Measurements from ENCODE around the gene MEX3D. TPM values are rescaled to one million over a fixed set of nuclear protein-coding genes. Genes with fewer than 3 reads are reported as not detected.
"Not testable (repeated sequence)": the region's sequence is repeated elsewhere in the genome, so short reads cannot be mapped to it uniquely, and the experiment has no call there.

MEX3D gene
- polyA plus RNA-seq, 1 donor (not counting 4 experiments of a cell fraction or from before 2014, with no cell fraction given) = 3.9 TPM

- Histone ChIP-seq H2AFZ (ENCODE audit: control insufficient read depth, low read length) (no peak overlapping the region), H3K9me3 (ENCODE audit: control insufficient read depth, low read depth, low read length) (no peaks in the 10 kb centered on the region), H3K27me3 (ENCODE audit: control insufficient read depth, extremely low read depth, insufficient read depth, low read length) (no peaks in the 10 kb centered on the region), H4K20me1 (ENCODE audit: control insufficient read depth, extremely low read depth, insufficient read depth, low read length) (no peaks in the 10 kb centered on the region), H3K9ac (ENCODE audit: control insufficient read depth, extremely low read depth, insufficient read depth, low read length) (no peak overlapping the region), H3K27ac (ENCODE audit: control insufficient read depth, insufficient read depth, low read length) (no peak overlapping the region), H3K79me2 (ENCODE audit: control insufficient read depth, insufficient read depth, low read length) (no peaks in the 10 kb centered on the region), H3K4me2 (ENCODE audit: control insufficient read depth, extremely low read depth, insufficient read depth, low read depth, low read length) (no peak overlapping the region), H3K9me1 (ENCODE audit: control insufficient read depth, extremely low read depth, insufficient read depth, low read length) (no peaks in the 10 kb centered on the region), H3K4me3 (ENCODE audit: control insufficient read depth in 2 of 3, extremely low read depth in 1 of 3, insufficient read depth in 2 of 3, low read depth in 1 of 3, low read length in 3 of 3) (no peak overlapping the region), H3K36me3 (ENCODE audit: control insufficient read depth in 2 of 2, extremely low read depth in 1 of 2, insufficient read depth in 2 of 2, low read length in 2 of 2) (no peaks in the 10 kb centered on the region), H3K4me1 (ENCODE audit: control insufficient read depth, extremely low read depth, insufficient read depth, low read length) (no peaks in the 10 kb centered on the region)
- FAIRE-seq = no peak
- DNase-seq (ENCODE audit: low read depth, low spot score) = no peak
- TF ChIP-seq CTCF (optimal IDR thresholded peaks at IDR 0.05 in 1 of 3, IDR thresholded peaks at IDR 0.05 in 1 of 3, conservative IDR thresholded peaks at IDR 0.05 in 1 of 3; ENCODE audit: extremely low read depth in 1 of 3, insufficient read depth in 2 of 3, low read length in 3 of 3) (no peak), EZH2 (IDR thresholded peaks at IDR 0.05; ENCODE audit: low read length) (no peak)
- dilution Hi-C loops (cut with MboI; ENCODE audit: extremely low pct_ligation_motif_present, low sequenced_read_pairs) = no loop called here
Measured at GRCh38 chr19:1532003-1532402, 36.1 kb downstream of the MEX3D start.

GRCh38 chr19:1531587-1531986 lies 36.5 kb downstream of the MEX3D start:
- FAIRE-seq (no peak), DNase-seq (ENCODE audit: low read depth, low spot score) (no peak)
- TF ChIP-seq EZH2 (IDR thresholded peaks at IDR 0.05; ENCODE audit: low read length) (no peak), CTCF (optimal IDR thresholded peaks at IDR 0.05 in 1 of 3, IDR thresholded peaks at IDR 0.05 in 1 of 3, conservative IDR thresholded peaks at IDR 0.05 in 1 of 3; ENCODE audit: extremely low read depth in 1 of 3, insufficient read depth in 2 of 3, low read length in 3 of 3) (no peak)
- Histone ChIP-seq H3K79me2 (ENCODE audit: control insufficient read depth, insufficient read depth, low read length) (no peaks in the 10 kb centered on the region), H3K27me3 (ENCODE audit: control insufficient read depth, extremely low read depth, insufficient read depth, low read length) (no peaks in the 10 kb centered on the region), H3K4me2 (ENCODE audit: control insufficient read depth, extremely low read depth, insufficient read depth, low read depth, low read length) (no peak overlapping the region), H2AFZ (ENCODE audit: control insufficient read depth, low read length) (no peak overlapping the region), H3K27ac (ENCODE audit: control insufficient read depth, insufficient read depth, low read length) (no peak overlapping the region), H3K4me1 (ENCODE audit: control insufficient read depth, extremely low read depth, insufficient read depth, low read length) (no peaks in the 10 kb centered on the region), H3K36me3 (ENCODE audit: control insufficient read depth in 2 of 2, extremely low read depth in 1 of 2, insufficient read depth in 2 of 2, low read length in 2 of 2) (no peaks in the 10 kb centered on the region), H4K20me1 (ENCODE audit: control insufficient read depth, extremely low read depth, insufficient read depth, low read length) (no peaks in the 10 kb centered on the region), H3K9me3 (ENCODE audit: control insufficient read depth, low read depth, low read length) (no peaks in the 10 kb centered on the region), H3K9ac (ENCODE audit: control insufficient read depth, extremely low read depth, insufficient read depth, low read length) (no peak overlapping the region), H3K4me3 (ENCODE audit: control insufficient read depth in 2 of 3, extremely low read depth in 1 of 3, insufficient read depth in 2 of 3, low read depth in 1 of 3, low read length in 3 of 3) (no peak overlapping the region), H3K9me1 (ENCODE audit: control insufficient read depth, extremely low read depth, insufficient read depth, low read length) (no peaks in the 10 kb centered on the region)
- dilution Hi-C loops (cut with MboI; ENCODE audit: extremely low pct_ligation_motif_present, low sequenced_read_pairs) = no loop called here

- H3K27ac ChIP-seq (ENCODE audit: control insufficient read depth, insufficient read depth, low read length); H3K4me1 ChIP-seq (ENCODE audit: control insufficient read depth, extremely low read depth, insufficient read depth, low read length); dilution Hi-C loops (cut with MboI; ENCODE audit: extremely low pct_ligation_motif_present, low sequenced_read_pairs); H3K79me2 ChIP-seq (ENCODE audit: control insufficient read depth, insufficient read depth, low read length); H3K4me3 ChIP-seq (ENCODE audit: control insufficient read depth in 2 of 3, extremely low read depth in 1 of 3, insufficient read depth in 2 of 3, low read depth in 1 of 3, low read length in 3 of 3); H2AFZ ChIP-seq (ENCODE audit: control insufficient read depth, low read length); H3K9ac ChIP-seq (ENCODE audit: control insufficient read depth, extremely low read depth, insufficient read depth, low read length); H3K4me2 ChIP-seq (ENCODE audit: control insufficient read depth, extremely low read depth, insufficient read depth, low read depth, low read length); H3K27me3 ChIP-seq (ENCODE audit: control insufficient read depth, extremely low read depth, insufficient read depth, low read length); H3K9me3 ChIP-seq (ENCODE audit: control insufficient read depth, low read depth, low read length); DNase-seq (ENCODE audit: low read depth, low spot score); H4K20me1 ChIP-seq (ENCODE audit: control insufficient read depth, extremely low read depth, insufficient read depth, low read length); H3K36me3 ChIP-seq (ENCODE audit: control insufficient read depth in 2 of 2, extremely low read depth in 1 of 2, insufficient read depth in 2 of 2, low read length in 2 of 2); H3K9me1 ChIP-seq (ENCODE audit: control insufficient read depth, extremely low read depth, insufficient read depth, low read length); FAIRE-seq: not testable (repeated sequence)
Measured at GRCh38 chr19:1530856-1531255, 37.3 kb downstream of the MEX3D start.

Data from keratinocyte (primary cell).